ENCODE data around the gene SLC26A3. TPM values are rescaled to one million over a fixed set of nuclear protein-coding genes. Genes with fewer than 3 reads are reported as not detected.

The SLC26A3 gene
- total RNA-seq: not detected in 2 replicates

DNA sequence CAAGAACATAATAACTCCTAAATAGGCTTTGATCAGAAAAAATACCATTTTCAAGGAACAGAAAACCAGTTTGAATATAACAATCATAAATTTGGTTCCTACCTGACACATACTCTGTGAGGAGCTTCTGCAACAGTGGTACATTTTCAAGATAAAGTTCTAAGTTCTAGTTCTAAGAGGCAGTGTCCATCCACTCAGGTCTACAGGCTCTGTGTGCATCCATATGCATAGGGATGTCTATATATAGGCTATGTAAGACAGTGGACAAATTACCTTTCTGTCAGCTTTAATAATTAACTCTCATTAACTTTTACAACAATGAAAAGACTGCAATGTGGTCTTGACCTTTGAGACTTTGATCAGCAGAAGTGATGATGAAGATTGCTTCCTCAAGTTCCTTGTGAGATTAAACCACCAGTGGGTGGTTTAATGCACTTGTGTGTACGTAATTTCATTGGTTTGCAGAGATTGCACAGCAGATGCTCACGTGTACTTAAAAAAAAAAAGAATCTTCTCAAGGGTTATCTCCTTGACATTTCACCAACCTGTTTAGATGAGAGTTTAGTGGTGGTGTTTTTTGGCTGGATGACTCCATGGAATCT is at the start of gene SLC26A3:
SLC26A3 (minus strand) TSS at position 215 of the 602 bp plus-strand sequence. CDS start 8,714 bp downstream, outside the sequence.

DNA sequence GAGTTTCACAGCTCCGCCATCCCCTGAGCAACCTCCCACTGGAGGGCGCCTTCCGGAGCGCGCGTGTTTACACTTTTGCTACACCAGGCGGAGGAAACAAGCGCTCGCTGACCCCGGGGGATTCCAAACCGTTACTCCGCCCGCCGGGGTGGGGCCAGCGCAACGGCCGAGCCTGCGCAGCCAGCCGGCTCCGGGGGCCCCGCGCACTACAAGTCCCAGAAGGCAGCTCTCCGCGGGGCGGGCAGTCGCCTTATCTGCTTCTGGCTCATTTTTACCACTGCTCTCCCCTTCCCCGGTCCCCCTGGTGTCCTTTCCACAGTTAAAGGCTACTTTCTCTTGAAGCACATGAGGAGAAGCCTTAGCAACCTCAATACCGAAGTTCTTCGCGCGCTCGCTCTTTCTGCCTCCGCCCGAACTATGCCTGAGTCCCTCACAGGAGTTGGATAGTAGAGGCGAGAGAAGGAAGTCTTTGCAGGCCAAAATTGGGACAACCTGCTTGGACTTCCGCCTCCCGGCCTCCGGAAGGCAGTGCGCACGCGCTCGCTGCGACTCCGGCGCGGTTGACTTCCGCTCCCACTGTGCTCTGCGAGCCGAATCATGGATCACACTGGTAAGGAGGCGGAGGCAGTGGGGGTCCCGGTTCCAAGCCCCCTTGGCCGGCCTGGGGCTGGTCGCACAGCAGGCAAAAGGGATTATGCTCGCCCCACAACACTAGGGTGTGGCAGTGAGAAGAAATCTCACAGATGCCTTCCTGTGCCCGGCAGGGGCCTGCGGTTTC is 59.3 kb downstream of the SLC26A3 start, which contains the start of gene CBLL1:
CBLL1 (plus strand) TSS at position 576 of the 778 bp plus-strand sequence; CDS start at position 598, 22 bp downstream.

Other genes with a start within 250 kb of the SLC26A3 start
- gene COG5, start 239.3 kb downstream of the SLC26A3 start, total RNA-seq: 67.3 and 73.0 TPM in 2 replicates
- gene DUS4L, start 239.3 kb downstream of the SLC26A3 start, total RNA-seq: 16.2 and 18.6 TPM in 2 replicates
- gene BCAP29, start 223.0 kb downstream of the SLC26A3 start, total RNA-seq: 191 and 310 TPM in 2 replicates
- gene SLC26A4, start 142.4 kb downstream of the SLC26A3 start, total RNA-seq: 1.7 and 2.0 TPM in 2 replicates
- 46.7 and 55.9 TPM in 2 replicates for gene CBLL1, start 59.1 kb downstream of the SLC26A3 start, total RNA-seq
- 96.3 and 116 TPM in 2 replicates for gene DLD, start 88.0 kb upstream of the SLC26A3 start, total RNA-seq
- gene LAMB1, start 199.9 kb upstream of the SLC26A3 start, total RNA-seq: 673 and 715 TPM in 2 replicates

Data from thoracic aorta endothelial cell (primary cell).